ENCODE measurements around the gene KRTAP10-4.
A peak's percentile ranks its signal among the peaks of the same experiment; 100 is the strongest.

KRTAP10-4 gene

GRCh38 chr21:44568261-44568660 is 5.3 kb upstream of the KRTAP10-4 start:
- Histone ChIP-seq H3K9me3 (peaks cover 0 to 12% (median 5%) of the 10 kb centered on the region in 3 donors), H3K4me3 (no peak overlapping the region), H3K27ac (no peak overlapping the region), H3K27me3 (peaks cover 0 to 24% of the 10 kb centered on the region in 2 donors), H3K4me1 (no peaks in the 10 kb centered on the region), H3K36me3 (no peaks in the 10 kb centered on the region)
- intact Hi-C loops (cut with DNase I; ENCODE audit: low total_unique reads), result no loop called here
- TF ChIP-seq CTCF (IDR thresholded peaks at IDR 0.05), result no peak
- DNase-seq, result peak in 1 of 2 donors; percentile 39

- intact Hi-C loops (cut with DNase I; ENCODE audit: low total_unique reads), result no loop called here
These were observed 4.6 kb upstream of the KRTAP10-4 start for GRCh38 chr21:44568667-44569556.

GRCh38 chr21:44569861-44570517 is 3.5 kb upstream of the KRTAP10-4 start:
- no peak for TF ChIP-seq CTCF (IDR thresholded peaks at IDR 0.05)
- Histone ChIP-seq H3K36me3 (no peaks in the 10 kb centered on the region), H3K27ac (no peak overlapping the region), H3K4me1 (no peaks in the 10 kb centered on the region), H3K4me3 (no peak overlapping the region), H3K27me3 (peaks cover 0 to 36% of the 10 kb centered on the region in 2 donors), H3K9me3 (peaks cover 0 to 8% (median 5%) of the 10 kb centered on the region in 3 donors)
- intact Hi-C loops (cut with DNase I; ENCODE audit: low total_unique reads), result no loop called here
- no peak for DNase-seq

More at GRCh38 chr21:44568667-44569556, 4.6 kb upstream of the KRTAP10-4 start:
- no peak overlapping the region for H3K27ac ChIP-seq
- H3K4me3 ChIP-seq, result no peak overlapping the region
- H3K9me3 ChIP-seq, result peaks cover 0 to 10% (median 5%) of the 10 kb centered on the region in 3 donors
- no peaks in the 10 kb centered on the region for H3K36me3 ChIP-seq
- peaks cover 0 to 27% of the 10 kb centered on the region in 2 donors for H3K27me3 ChIP-seq
- no peak for DNase-seq
- H3K4me1 ChIP-seq, result no peaks in the 10 kb centered on the region
- no peak for TF ChIP-seq CTCF (IDR thresholded peaks at IDR 0.05)

- intact Hi-C loops (cut with DNase I; ENCODE audit: low total_unique reads), result no loop called here
- Histone ChIP-seq H3K36me3 (no peaks in the 10 kb centered on the region), H3K27ac (no peak overlapping the region), H3K4me1 (no peaks in the 10 kb centered on the region), H3K27me3 (peaks cover 0 to 40% of the 10 kb centered on the region in 2 donors), H3K9me3 (peaks cover 0 to 8% (median 5%) of the 10 kb centered on the region in 3 donors), H3K4me3 (no peak overlapping the region)
- TF ChIP-seq CTCF (IDR thresholded peaks at IDR 0.05), result no peak
- no peak for DNase-seq
These were observed 2.2 kb upstream of the KRTAP10-4 start for GRCh38 chr21:44571296-44571695.

- Histone ChIP-seq H3K36me3 (no peaks in the 10 kb centered on the region), H3K9me3 (peaks cover 0 to 17% (median under 1%) of the 10 kb centered on the region in 3 donors), H3K4me1 (no peaks in the 10 kb centered on the region), H3K4me3 (no peak overlapping the region), H3K27ac (no peak overlapping the region), H3K27me3 (peaks cover 0 to 40% of the 10 kb centered on the region in 2 donors)
- DNase-seq, result no peak
- no peak for TF ChIP-seq CTCF (IDR thresholded peaks at IDR 0.05)
- intact Hi-C loops (cut with DNase I; ENCODE audit: low total_unique reads), result no loop called here
These were observed 1.4 kb upstream of the KRTAP10-4 start for GRCh38 chr21:44571844-44572782.

Measured in tibial artery (tissue), 4 donors.